K562 (cell line): ENCODE data around the gene CCDC171. TPM values are rescaled to one million over a fixed set of nuclear protein-coding genes. Genes with fewer than 3 reads are reported as not detected.

Experiments used
- ATAC-seq: fragments of 200-7000 bp; cut with Tn5 transposase; 3 replicates; pipeline ENCODE4 v1.9.1; 2020; ENCODE audit warnings: moderate library complexity
- BruUV-seq: library from RNA; stranded (reverse); fragments of 400-500 nt; replicated peaks from 2 replicates; lab custom pipeline; 2021; lab: Mats Ljungman, UMichigan
- CTCF ChIA-PET: fragments of 300-600 bp; formaldehyde crosslinking; extraction: SDS; loops from one replicate; lab custom pipeline; 2021; ENCODE audit warnings: low intra/inter-chr PET ratio; lab: Yijun Ruan, JAX
- POLR2A ChIA-PET: fragments of 300-600, 350-650 bp; sonication (Branson Sonifier 250); formaldehyde crosslinking; extraction: SDS; loops from one replicate; lab custom pipeline; 2021; ENCODE audit warnings: antibody characterized with exemption, inconsistent platforms; lab: Yijun Ruan, JAX
- DNase-seq, 4 experiments: peaks; one replicate each; pipeline versions ENCODE4 v3.0.0 to v3.0.0-alpha.2; 2011 to 2018; ENCODE audit warnings: low spot score in 3 of 4, mixed read lengths in 3 of 4; ENCODE audit errors: extremely low read depth in 1 of 4
- FAIRE-seq: peaks from 2 replicates; lab custom pipeline; 2011; peaks lifted over from hg19 to GRCh38; lab: Jason Lieb, UNC
- H2AFZ ChIP-seq: 2 replicates; pipeline ENCODE4 v1.6.0; 2011; ENCODE audit warnings: low read depth, low read length, control low read depth, inconsistent platforms
- H3K27ac ChIP-seq: fragments of 200-600 bp; 3 replicates; pipeline ENCODE4 v1.8.0; 2011; ENCODE audit warnings: low read depth, mild to moderate bottlenecking, control low read depth, inconsistent platforms, low read length, moderate library complexity, mixed read lengths; ENCODE audit errors: extremely low read depth
- H3K27me3 ChIP-seq, 2 experiments: fragments of 300-600 bp in 1 of 2; 2 replicates in 1 of 2; 3 replicates in 1 of 2; pipeline versions ENCODE4 v1.6.0 to v1.8.0; 2011; ENCODE audit warnings: inconsistent platforms in 2 of 2, low read length in 2 of 2, mild to moderate bottlenecking in 1 of 2, mixed read lengths in 1 of 2, moderate library complexity in 1 of 2; ENCODE audit not compliant: control insufficient read depth in 2 of 2, insufficient read depth in 2 of 2
- H3K36me3 ChIP-seq: fragments of 300-600 bp; 3 replicates; pipeline ENCODE4 v1.8.0; 2011; ENCODE audit warnings: mild to moderate bottlenecking, low read length, inconsistent platforms; ENCODE audit not compliant: control insufficient read depth, insufficient read depth
- H3K4me1 ChIP-seq, 2 experiments: fragments of 200-600 bp in 1 of 2; replicated peaks in 1 of 2; 2 replicates in 1 of 2; 3 replicates in 1 of 2; pipeline versions ENCODE4 v1.5.1 to v1.8.0; 2011; ENCODE audit warnings: inconsistent platforms in 2 of 2, low read length in 2 of 2, mild to moderate bottlenecking in 1 of 2, mixed read lengths in 1 of 2, moderate library complexity in 1 of 2; ENCODE audit not compliant: control insufficient read depth in 2 of 2, insufficient read depth in 2 of 2
- H3K4me2 ChIP-seq: 2 replicates; pipeline ENCODE4 v1.6.1; 2011; ENCODE audit warnings: low read length, control low read depth, inconsistent platforms, mixed read lengths; ENCODE audit not compliant: insufficient read depth
- H3K4me3 ChIP-seq: fragments of 200-600 bp; sonication (generic), shearing (Covaris generic); 2 replicates; pipeline ENCODE4 v1.5.1; 2016; ENCODE audit warnings: control low read depth, inconsistent platforms
- H3K79me2 ChIP-seq: fragments of 200-600 bp; 3 replicates; pipeline ENCODE4 v1.8.0; 2011; ENCODE audit warnings: low read length, inconsistent platforms; ENCODE audit not compliant: control insufficient read depth, insufficient read depth
- H3K9ac ChIP-seq, 2 experiments: 2 replicates each; pipeline versions ENCODE4 v1.6.0 to v1.6.1; 2011; ENCODE audit warnings: low read depth in 2 of 2, low read length in 2 of 2, control low read depth in 1 of 2, inconsistent platforms in 1 of 2, mild to moderate bottlenecking in 1 of 2, mixed read lengths in 1 of 2; ENCODE audit not compliant: insufficient read depth in 1 of 2
- H3K9me1 ChIP-seq: one replicate; pipeline ENCODE4 v1.6.0; 2011; ENCODE audit warnings: inconsistent platforms, mild to moderate bottlenecking, low read length, moderate library complexity; ENCODE audit not compliant: control insufficient read depth, insufficient read depth
- H3K9me3 ChIP-seq: replicated peaks from 2 replicates; pipeline ENCODE4 v1.5.1; 2011; ENCODE audit warnings: low read depth, low read length, inconsistent platforms; ENCODE audit not compliant: control insufficient read depth, insufficient read depth
- H4K20me1 ChIP-seq: replicated peaks from 2 replicates; pipeline ENCODE4 v1.6.1; 2011; ENCODE audit warnings: low read length, inconsistent platforms, mixed read lengths; ENCODE audit not compliant: control insufficient read depth, insufficient read depth
- EGR1 ChIP-seq: fragments of 450-650 bp; conservative IDR thresholded peaks from 2 replicates; pipeline ENCODE4 v1.6.1; 2017; ENCODE audit warnings: mild to moderate bottlenecking
- HSF4 ChIP-seq: fragments of 250-450 bp; sonication (Bioruptor Pico); IDR thresholded peaks from 2 replicates; pipeline ENCODE4 v2.1.2; 2022; ENCODE audit warnings: mild to moderate bottlenecking, moderate library complexity, borderline replicate concordance
- NEUROD1 ChIP-seq: fragments of 150-350 bp; IDR thresholded peaks from 2 replicates; pipeline ENCODE4 v1.6.1; 2014; ENCODE audit warnings: borderline replicate concordance, low read length, low read depth; ENCODE audit not compliant: partially characterized antibody
- NR3C1 ChIP-seq: sonication (generic); formaldehyde crosslinking; IDR thresholded peaks from 2 replicates; pipeline ENCODE4 v1.8.1; 2022; ENCODE audit warnings: missing genetic modification reagents
- PRMT5 ChIP-seq: sonication (generic); formaldehyde crosslinking; IDR thresholded peaks from 2 replicates; pipeline ENCODE4 v1.5.0; 2020; ENCODE audit warnings: missing genetic modification reagents
- PTRF ChIP-seq: fragments of 450-650 bp; IDR thresholded peaks from 2 replicates; pipeline ENCODE4 v1.6.1; 2016; ENCODE audit warnings: mild to moderate bottlenecking, missing genetic modification characterization, missing compliant biosample characterization
- RBFOX2 ChIP-seq: fragments of 200-400 bp; formaldehyde crosslinking; IDR thresholded peaks from 2 replicates; pipeline ENCODE4 v1.6.1; 2017; ENCODE audit warnings: low read depth, mild to moderate bottlenecking, low read length, moderate library complexity
- RREB1 ChIP-seq: fragments of 250-450 bp; sonication (Bioruptor Pico); IDR thresholded peaks from 2 replicates; pipeline ENCODE4 v1.4.0; 2020
- TAF15 ChIP-seq: fragments of 200-400 bp; formaldehyde crosslinking; IDR thresholded peaks from 2 replicates; pipeline ENCODE4 v1.6.1; 2017; ENCODE audit warnings: mild to moderate bottlenecking, low read depth, low read length, moderate library complexity
- USF1 ChIP-seq: sonication (generic); formaldehyde crosslinking; IDR thresholded peaks from 2 replicates; pipeline ENCODE4 v1.9.0; 2022; ENCODE audit warnings: mild to moderate bottlenecking, missing genetic modification reagents
- ZNF165 ChIP-seq: fragments of 250-450 bp; sonication (Bioruptor Pico); IDR thresholded peaks from 2 replicates; pipeline ENCODE4 v1.4.0; 2020; ENCODE audit warnings: borderline replicate concordance
- ZZZ3 ChIP-seq: fragments of 450-650 bp; IDR thresholded peaks from 2 replicates; pipeline ENCODE4 v1.6.1; 2016; ENCODE audit warnings: antibody characterized with exemption, mild to moderate bottlenecking, moderate library complexity
- WGBS: fragments of 100-300 bp; shearing (Covaris generic); methylation state at CpG from one replicate; pipeline ENCODE4 v1.1.6; 2016; ENCODE audit warnings: low coverage, mixed read lengths; ENCODE audit not compliant: insufficient coverage; ENCODE audit errors: missing lambda C conversion rate; 5-methylcytosine and 5-hydroxymethylcytosine counted together
- in situ Hi-C: fragments of 300-500 bp; cut with MboI; formaldehyde crosslinking; loops from 4 replicates; pipeline ENCODE4 v1.15.0; 2018; ENCODE audit warnings: inconsistent platforms, mixed read lengths
- intact Hi-C: fragments of 100-400 bp; cut with micrococcal nuclease; formaldehyde crosslinking; loops from 2 replicates; pipeline ENCODE4 v1.14.2; 2022
- polyA plus RNA-seq, 8 experiments: library from polyadenylated mRNA; depleted of rRNA in 4 of 8; stranded (reverse) in 5 of 8; unstranded in 3 of 8; fragments of >200 nt; fragmentation: Nextera tagmentation in 2 of 8; fragmentation: Illumina TruSeq in 1 of 8; extraction: Ambion mirVana in 2 of 8; extraction: Trizol in 1 of 8; gene quantifications; 2 replicates each; pipeline versions ENCODE4 v1.2.1 to v1.2.3, GENCODE V29; 2011 to 2014; ENCODE audit warnings: inconsistent platforms in 1 of 8, missing spikeins in 1 of 8
- total RNA-seq, 7 experiments: library from RNA; depleted of rRNA in 6 of 7; stranded (reverse); fragments of >200 nt in 6 of 7; fragmentation: Illumina TruSeq in 2 of 7; extraction: Trizol in 2 of 7; gene quantifications; 2 replicates each; pipeline versions ENCODE4 v1.2.1 to v1.2.3, GENCODE V29; 2011 to 2021; ENCODE audit warnings: low replicate concordance in 1 of 7
- TF ChIP-seq, protein P1 (sequence below): fragments of 250-450 bp; sonication (Bioruptor Pico); IDR thresholded peaks from 2 replicates; pipeline ENCODE4 v1.4.0; 2020; ENCODE audit warnings: mild to moderate bottlenecking, moderate library complexity, borderline replicate concordance

CCDC171 gene
- total and polyA plus RNA-seq, 9 of the 15 experiments (the other 6 are each of a cell fraction or from before 2014, with no cell fraction given), result 0.08 to 3.8 (median 0.27) TPM

GRCh38 chr9:16001856-16002255 is 449.0 kb downstream of the CCDC171 start (continued):
- TF ChIP-seq RBFOX2, result no peak
- TF ChIP-seq HSF4 (CRISPR knock-in tag), result no peak
- TF ChIP-seq ZNF165 (CRISPR knock-in tag), result no peak
- TF ChIP-seq NEUROD1, result no peak
- TF ChIP-seq ZZZ3, result no peak
- no peak for TF ChIP-seq NR3C1

DNA sequence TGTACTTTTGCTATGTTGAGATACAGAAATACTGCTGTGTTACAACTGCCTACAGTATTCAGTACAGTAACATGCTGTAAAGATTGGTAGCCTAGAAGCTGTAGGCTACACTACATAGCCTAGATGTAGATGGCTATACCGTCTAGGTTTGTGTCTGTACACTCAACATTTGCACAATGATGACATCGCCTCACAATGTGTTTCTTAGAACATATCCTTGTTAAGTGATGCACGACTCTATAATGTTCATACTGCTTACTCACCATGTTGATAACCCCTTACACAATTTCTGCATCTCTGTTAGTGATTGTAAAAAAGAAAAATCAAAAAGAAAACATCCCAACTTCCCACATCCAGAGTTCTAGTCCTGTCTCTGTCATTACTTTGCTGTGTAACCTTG is 450.0 kb downstream of the CCDC171 start:
- CTCF ChIA-PET, result no interaction called here
- no peak for FAIRE-seq
- Histone ChIP-seq H4K20me1 (no peaks in the 10 kb centered on the region), H3K27ac (no peak overlapping the region), H3K9me1 (no peaks in the 10 kb centered on the region), H3K9me3 (no peaks in the 10 kb centered on the region), H3K4me1 (no peaks in the 10 kb centered on the region), H3K9ac (no peak overlapping the region), H3K4me3 (no peak overlapping the region), H2AFZ (no peak overlapping the region), H3K4me2 (no peak overlapping the region), H3K27me3 (no peaks in the 10 kb centered on the region), H3K79me2 (no peaks in the 10 kb centered on the region), H3K36me3 (no peaks in the 10 kb centered on the region)
- BruUV-seq, result no TSS peak
- POLR2A ChIA-PET, result no interaction called here
- ATAC-seq, result no peak
- in situ Hi-C loops (no loop called here), intact Hi-C loops (no loop called here)
- WGBS, result 0% methylated on average over 3 of the region's 3 CpGs
- no peak for DNase-seq
- TF ChIP-seq EGR1, result no peak
- no peak for TF ChIP-seq PRMT5 (CRISPR knock-in tag)
- no peak for TF ChIP-seq RREB1
- no peak for TF ChIP-seq PTRF
- no peak for TF ChIP-seq USF1
- TF ChIP-seq, protein P1, sequence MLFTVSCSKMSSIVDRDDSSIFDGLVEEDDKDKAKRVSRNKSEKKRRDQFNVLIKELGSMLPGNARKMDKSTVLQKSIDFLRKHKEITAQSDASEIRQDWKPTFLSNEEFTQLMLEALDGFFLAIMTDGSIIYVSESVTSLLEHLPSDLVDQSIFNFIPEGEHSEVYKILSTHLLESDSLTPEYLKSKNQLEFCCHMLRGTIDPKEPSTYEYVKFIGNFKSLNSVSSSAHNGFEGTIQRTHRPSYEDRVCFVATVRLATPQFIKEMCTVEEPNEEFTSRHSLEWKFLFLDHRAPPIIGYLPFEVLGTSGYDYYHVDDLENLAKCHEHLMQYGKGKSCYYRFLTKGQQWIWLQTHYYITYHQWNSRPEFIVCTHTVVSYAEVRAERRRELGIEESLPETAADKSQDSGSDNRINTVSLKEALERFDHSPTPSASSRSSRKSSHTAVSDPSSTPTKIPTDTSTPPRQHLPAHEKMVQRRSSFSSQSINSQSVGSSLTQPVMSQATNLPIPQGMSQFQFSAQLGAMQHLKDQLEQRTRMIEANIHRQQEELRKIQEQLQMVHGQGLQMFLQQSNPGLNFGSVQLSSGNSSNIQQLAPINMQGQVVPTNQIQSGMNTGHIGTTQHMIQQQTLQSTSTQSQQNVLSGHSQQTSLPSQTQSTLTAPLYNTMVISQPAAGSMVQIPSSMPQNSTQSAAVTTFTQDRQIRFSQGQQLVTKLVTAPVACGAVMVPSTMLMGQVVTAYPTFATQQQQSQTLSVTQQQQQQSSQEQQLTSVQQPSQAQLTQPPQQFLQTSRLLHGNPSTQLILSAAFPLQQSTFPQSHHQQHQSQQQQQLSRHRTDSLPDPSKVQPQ, result no peak
- TF ChIP-seq TAF15, result no peak
